HepG2 (cell line): ENCODE measurements around the gene CHI3L1.

Source experiments
- CEBPB ChIP-seq: IDR thresholded peaks from 2 replicates; pipeline ENCODE4 v1.6.1; 2011; ENCODE audit warnings: low read depth, low read length, improper control_type of control experiment, borderline replicate concordance
- POLR2A ChIP-seq, 2 experiments: IDR thresholded peaks; 2 replicates each; pipeline ENCODE4 v1.6.1; 2011; ENCODE audit warnings: low read depth in 2 of 2, low read length in 2 of 2, mild to moderate bottlenecking in 1 of 2, moderate library complexity in 1 of 2; ENCODE audit not compliant: insufficient read depth in 1 of 2
- POLR2AphosphoS5 ChIP-seq: IDR thresholded peaks from 2 replicates; pipeline ENCODE4 v1.6.1; 2012; ENCODE audit warnings: low read depth, low read length
- SMC3 ChIP-seq: IDR thresholded peaks from 2 replicates; pipeline ENCODE4 v1.6.1; 2011; ENCODE audit warnings: low read length, improper control_type of control experiment
- TOE1 ChIP-seq: sonication (generic); formaldehyde crosslinking; IDR thresholded peaks from 2 replicates; pipeline ENCODE4 v1.4.0; 2020; ENCODE audit warnings: mild to moderate bottlenecking, missing genetic modification reagents
- ZBTB1 ChIP-seq: sonication (generic); formaldehyde crosslinking; IDR thresholded peaks from 2 replicates; pipeline ENCODE4 v1.4.0; 2020; ENCODE audit warnings: missing genetic modification reagents, borderline replicate concordance
- ZNF296 ChIP-seq: sonication (generic); formaldehyde crosslinking; conservative IDR thresholded peaks from 2 replicates; pipeline ENCODE4 v1.5.0; 2020; ENCODE audit warnings: mild to moderate bottlenecking, missing genetic modification reagents
- ZNF431 ChIP-seq: sonication (generic); formaldehyde crosslinking; IDR thresholded peaks from 2 replicates; pipeline ENCODE4 v1.9.0; 2022; ENCODE audit warnings: missing genetic modification reagents, low read depth, mild to moderate bottlenecking, borderline replicate concordance
- TF ChIP-seq, protein P1 (sequence below): sonication (generic); formaldehyde crosslinking; IDR thresholded peaks from 2 replicates; pipeline ENCODE4 v1.5.0; 2020; ENCODE audit warnings: mild to moderate bottlenecking, missing genetic modification reagents, moderate library complexity
- TF ChIP-seq, protein P2 (sequence below): sonication (generic); formaldehyde crosslinking; IDR thresholded peaks from 2 replicates; pipeline ENCODE4 v1.4.0; 2020; ENCODE audit warnings: missing genetic modification reagents

DNA sequence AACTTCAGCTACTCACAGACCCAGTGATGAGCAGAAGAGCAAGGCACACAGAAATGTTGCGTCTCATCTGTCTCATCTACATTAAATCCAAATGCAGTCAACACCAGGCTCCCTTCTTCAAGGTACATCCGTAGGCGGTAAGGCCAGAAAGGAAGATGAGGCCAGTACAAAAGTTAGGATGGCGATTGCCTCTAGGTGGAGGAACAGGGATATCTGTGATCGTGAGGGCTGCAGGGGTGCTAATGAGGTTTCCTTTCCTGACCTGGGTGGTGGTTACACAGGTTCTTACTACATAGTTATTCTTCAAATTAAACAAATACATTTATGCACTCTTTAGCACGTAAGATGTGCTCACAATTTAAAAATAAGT, 9.5 kb downstream of the CHI3L1 start:
- no peak for TF ChIP-seq ZBTB1
- TF ChIP-seq POLR2A (IDR thresholded peaks at IDR 0.05; ENCODE audit: insufficient read depth in 1 of 2, low read depth in 2 of 2, low read length in 2 of 2), result no peak
- TF ChIP-seq, protein P1, sequence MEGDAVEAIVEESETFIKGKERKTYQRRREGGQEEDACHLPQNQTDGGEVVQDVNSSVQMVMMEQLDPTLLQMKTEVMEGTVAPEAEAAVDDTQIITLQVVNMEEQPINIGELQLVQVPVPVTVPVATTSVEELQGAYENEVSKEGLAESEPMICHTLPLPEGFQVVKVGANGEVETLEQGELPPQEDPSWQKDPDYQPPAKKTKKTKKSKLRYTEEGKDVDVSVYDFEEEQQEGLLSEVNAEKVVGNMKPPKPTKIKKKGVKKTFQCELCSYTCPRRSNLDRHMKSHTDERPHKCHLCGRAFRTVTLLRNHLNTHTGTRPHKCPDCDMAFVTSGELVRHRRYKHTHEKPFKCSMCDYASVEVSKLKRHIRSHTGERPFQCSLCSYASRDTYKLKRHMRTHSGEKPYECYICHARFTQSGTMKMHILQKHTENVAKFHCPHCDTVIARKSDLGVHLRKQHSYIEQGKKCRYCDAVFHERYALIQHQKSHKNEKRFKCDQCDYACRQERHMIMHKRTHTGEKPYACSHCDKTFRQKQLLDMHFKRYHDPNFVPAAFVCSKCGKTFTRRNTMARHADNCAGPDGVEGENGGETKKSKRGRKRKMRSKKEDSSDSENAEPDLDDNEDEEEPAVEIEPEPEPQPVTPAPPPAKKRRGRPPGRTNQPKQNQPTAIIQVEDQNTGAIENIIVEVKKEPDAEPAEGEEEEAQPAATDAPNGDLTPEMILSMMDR (CRISPR knock-in tag), result no peak
- TF ChIP-seq POLR2AphosphoS5, result no peak
- no peak for TF ChIP-seq ZNF431 (CRISPR knock-in tag)
- TF ChIP-seq, protein P2, sequence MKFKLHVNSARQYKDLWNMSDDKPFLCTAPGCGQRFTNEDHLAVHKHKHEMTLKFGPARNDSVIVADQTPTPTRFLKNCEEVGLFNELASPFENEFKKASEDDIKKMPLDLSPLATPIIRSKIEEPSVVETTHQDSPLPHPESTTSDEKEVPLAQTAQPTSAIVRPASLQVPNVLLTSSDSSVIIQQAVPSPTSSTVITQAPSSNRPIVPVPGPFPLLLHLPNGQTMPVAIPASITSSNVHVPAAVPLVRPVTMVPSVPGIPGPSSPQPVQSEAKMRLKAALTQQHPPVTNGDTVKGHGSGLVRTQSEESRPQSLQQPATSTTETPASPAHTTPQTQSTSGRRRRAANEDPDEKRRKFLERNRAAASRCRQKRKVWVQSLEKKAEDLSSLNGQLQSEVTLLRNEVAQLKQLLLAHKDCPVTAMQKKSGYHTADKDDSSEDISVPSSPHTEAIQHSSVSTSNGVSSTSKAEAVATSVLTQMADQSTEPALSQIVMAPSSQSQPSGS, result no peak
- no peak for TF ChIP-seq CEBPB
- TF ChIP-seq ZNF296 (CRISPR knock-in tag), result no peak
- no peak for TF ChIP-seq SMC3
- TF ChIP-seq TOE1 (CRISPR knock-in tag), result no peak
